ENCODE measurements around the gene ATAD3C.
"Not testable (repeated sequence)": the region's sequence is repeated elsewhere in the genome, so short reads cannot be mapped to it uniquely, and the experiment has no call there.

The ATAD3C gene, protein sequence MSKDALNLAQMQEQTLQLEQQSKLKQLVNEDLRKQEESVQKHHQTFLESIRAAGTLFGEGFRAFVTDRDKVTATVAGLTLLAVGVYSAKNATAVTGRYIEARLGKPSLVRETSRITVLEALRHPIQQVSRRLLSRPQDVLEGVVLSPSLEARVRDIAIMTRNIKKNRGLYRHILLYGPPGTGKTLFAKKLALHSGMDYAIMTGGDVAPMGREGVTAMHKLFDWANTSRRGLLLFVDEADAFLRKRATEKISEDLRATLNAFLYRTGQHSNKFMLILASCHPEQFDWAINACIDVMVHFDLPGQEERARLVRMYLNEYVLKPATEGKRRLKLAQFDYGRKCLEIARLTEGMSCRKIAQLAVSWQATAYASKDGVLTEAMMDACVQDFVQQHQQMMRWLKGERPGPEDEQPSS

DNA sequence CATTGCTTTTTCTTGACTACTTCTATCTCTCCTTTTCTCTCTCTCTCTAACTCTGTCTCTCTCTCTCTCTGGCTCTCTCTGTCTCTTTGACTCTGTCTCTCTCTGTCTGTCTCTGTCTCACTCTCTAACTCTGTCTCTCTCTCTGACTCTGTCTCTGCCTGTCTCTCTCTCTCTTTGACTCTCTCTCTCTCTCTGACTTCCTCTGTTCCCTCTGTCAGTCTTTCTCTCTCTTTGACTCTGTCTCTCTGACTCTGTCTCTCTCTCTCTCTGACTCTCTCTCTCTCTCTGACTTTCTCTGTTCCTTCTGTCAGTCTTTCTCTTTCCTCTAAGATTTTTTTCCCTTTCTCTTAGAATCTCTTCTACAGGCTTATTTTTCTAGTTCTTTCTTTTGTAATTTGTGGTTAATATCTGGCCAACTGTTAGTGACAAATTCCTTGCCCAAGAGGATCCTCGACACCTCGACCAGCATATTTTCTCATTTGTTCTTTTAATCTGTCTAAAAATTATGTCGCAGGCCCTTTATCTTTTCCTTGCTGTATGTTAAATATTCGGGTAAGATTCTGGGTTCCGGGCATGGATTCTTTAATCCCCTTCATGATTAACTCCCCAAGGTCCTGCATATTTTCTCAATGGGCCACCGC is at the start of gene ATAD3C:
ATAD3C (plus strand) TSS at position 591 of the 641 bp plus-strand sequence. CDS start 995 bp downstream, outside the sequence.
- no peak for DNase-seq (ENCODE audit: low spot score)

DNA sequence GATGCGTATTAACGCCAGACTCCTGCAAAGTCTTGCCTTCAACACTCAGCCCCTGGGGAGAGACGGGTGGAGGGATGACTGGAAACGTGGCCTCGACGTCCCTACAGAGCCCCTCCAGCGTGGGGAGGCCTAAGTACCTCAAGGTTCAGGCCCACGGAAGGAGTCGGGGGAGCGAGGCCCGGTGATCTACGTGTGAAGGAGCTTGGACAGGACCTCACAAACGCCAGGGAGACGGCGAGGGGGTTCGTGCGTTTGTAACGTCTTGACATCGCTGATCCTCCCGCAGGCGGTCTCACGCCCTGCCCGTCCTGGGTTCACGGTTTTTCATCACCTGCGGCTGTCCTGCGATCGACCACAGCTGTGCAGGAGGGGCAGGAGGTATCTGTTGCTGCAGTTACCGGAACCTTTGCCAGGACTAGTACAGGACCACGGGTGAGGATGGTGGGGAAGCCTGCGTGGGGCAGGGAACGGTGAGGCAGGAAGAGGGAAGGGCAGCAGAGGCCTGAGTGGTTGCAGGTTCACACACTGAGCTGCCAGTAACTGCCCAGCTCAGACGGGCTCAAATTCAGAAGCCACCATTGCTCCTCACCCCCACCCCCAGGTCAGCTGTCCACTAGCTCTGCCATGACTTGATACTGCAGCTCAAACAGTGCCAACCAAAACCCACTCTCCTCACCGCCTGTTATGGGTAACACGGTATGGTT is 49.5 kb upstream of the ATAD3C start:
- no peak for DNase-seq (ENCODE audit: low spot score)

DNA sequence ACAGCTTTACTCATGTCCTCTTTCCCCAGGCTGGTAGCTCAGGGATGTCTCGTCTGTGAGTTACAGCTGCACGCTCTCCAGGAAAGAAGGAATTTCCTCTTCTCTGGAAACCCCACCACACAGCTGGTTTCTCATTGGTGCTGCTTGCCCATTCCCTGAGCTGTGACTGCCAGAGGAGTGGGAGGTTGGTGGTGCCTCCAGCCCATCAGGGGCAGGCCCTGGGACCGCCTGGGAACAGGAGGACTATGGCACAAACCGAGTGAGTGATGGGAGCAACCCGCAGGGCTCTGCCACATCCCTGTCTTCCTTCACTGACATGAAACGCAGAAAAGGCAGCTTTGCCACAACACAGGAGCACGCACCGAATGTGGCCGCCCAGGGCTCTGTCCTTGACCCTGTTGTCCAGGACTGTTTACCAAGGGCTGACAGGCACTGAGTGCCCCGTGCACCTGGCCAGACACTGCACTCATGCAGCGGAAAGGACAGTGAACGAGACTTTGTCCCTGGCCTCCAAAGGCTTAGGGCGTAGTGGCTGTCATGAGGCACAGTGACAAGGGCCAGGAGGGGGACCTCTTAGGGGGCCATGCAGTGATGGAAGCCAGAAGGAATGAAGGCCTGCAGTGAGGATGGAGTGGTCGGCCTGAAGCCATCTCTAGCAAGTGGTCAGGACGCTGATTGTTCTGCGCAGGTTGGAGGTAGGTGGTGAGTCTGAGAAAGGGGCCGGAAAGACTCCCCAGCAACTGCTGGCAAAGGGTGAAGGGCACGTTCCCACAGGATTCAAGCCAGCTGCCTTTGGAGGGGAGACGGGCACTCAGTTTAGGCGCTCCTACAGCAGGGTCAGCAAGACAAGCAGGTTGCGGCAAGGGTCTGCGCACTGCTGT is 48.7 kb upstream of the ATAD3C start:
- DNase-seq (ENCODE audit: low spot score) = no peak

DNA sequence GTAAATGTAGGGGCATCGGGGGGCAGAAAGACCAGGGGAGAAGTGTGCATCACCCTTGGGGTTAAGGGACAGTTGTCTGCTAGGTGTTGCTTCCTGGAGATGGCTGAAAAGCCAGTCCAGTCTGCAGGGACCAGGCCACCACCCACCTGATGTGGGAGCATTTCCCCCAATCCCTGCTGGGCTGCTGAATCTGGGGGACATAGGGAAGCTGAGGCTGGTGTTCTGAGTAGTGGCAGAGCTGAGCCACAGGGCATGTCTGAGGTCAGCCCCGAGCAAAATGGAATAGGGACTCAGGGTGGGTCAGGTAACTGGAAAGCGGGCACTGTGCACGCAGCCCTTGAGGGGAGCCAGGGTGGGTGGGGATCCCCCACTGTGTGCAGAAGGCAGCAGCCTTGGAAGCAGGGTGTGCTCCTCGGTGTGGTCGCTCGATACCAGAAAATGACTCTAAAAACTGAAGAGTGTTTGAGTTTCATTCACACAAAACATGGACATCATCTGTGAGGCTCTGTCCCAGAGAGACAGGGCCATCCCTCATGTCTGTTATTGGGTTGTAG is 48.0 kb upstream of the ATAD3C start:
- DNase-seq (ENCODE audit: low spot score) = no peak

DNA sequence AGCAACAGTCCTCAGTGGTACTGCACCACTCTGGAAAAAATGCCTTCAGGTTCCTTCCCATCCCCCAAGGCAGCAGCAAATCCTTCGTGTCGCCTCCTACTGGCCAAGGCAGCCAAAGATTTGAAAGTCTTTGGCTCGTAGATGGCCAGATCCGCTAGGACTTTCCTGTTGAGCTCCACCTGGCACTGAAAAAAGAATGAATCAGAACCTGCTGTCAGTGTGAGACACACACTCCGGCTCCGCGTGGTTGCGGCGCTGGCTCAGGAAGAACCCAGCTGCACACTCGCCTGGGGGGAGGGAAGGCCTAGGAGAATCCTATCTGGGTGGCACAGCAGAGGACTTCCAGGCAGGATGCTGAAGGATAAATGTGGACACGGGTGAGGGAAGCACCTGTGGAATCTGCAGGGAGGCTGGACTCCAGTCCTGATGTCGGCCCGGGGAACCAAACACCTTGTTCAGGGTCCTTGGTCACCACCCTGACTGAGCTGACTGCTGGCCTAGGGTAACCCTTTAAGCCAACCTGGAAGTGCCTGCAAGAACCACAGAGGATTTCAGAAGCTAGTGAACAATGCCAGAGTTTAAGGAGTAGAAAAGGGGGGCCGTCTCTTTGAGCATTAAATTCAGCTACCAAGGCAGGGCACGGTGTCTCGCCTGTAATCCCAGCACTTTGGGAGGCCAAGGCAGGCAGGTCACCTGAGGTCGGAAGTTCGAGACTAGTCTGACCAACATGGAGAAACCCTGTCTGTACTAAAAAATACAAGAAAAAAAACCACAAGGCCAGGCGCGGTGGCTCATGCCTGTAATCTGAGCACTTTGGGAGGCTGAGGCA is 47.2 kb upstream of the ATAD3C start:
- peak; percentile 66 for DNase-seq (ENCODE audit: low spot score)

DNA sequence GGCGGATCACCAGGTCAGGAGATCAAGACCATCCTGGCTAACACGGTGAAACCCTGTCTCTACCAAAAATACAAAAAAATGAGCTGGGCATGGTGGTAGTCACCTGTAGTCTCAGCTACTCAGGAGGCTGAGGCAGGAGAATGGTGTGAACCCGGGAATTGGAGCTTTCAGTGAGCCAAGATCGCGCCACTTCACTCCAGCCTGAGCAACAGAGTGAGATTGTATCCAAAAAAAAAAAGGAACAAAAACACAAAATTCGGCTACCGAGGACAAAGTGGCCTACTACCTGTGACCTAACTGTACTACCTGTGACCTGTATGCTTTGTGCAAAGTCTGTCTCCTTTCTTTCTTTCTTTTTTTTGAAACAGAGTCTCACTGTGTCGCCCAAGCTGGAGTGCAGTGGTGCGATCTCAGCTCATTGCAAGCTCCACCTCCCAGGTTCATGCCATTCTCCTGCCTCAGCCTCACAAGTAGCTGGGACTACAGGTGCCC is 46.5 kb upstream of the ATAD3C start:
- DNase-seq (ENCODE audit: low spot score) = not testable (repeated sequence)

DNA sequence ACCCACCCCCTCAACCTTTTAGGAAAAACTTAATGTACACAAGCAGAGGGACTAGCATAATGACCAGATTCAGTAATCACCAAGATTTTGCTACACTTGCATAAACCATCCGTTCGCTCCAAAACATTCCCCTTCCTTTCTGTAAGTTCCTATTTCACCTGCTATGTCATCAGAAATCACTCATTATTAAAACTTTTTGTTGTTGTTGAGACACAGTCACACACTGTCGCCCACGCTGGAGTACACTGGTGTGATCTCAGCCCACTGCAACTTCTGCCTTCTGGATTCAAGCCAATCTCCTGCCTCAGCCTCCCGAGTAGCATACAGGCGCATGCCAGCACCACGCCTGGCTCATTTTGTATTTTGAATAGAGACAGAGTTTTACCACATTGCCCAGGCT is 45.8 kb upstream of the ATAD3C start:
- DNase-seq (ENCODE audit: low spot score) = no peak

DNA sequence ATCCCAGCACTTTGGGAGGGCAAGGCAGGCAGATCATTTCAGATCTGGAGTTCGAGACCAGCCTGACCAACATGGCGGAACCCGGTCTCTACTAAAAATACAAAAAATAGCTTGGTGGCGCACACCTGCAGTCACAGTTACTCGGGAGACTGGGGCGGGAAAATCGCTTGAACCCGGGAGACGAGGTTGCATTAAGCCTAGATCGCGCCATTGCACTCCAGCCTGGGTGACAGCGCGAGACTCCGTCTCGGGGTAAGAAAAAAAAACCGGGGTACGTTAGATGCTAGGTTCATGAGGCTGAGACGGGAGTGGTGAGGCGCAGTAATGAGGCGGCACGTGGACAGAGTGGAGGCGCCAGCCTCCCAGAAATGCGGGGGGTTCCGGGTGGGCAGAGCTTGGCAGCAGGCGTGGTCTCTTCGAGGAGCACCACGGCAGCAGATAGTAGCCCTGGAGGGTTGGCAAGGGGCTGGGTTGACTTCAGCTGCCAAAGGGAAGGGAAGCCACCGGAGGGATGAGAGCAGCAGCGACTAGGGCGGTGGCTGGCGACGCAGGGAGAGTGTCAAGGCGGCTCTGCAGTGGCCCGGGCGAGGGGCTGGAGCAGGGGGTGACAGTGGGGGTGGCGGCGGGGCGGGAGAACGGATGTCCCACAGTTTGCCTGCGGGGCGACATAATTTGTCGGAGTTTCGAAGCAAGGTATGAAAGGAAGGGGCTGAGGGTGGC is 43.2 kb upstream of the ATAD3C start:
- DNase-seq (ENCODE audit: low spot score) = no peak

DNA sequence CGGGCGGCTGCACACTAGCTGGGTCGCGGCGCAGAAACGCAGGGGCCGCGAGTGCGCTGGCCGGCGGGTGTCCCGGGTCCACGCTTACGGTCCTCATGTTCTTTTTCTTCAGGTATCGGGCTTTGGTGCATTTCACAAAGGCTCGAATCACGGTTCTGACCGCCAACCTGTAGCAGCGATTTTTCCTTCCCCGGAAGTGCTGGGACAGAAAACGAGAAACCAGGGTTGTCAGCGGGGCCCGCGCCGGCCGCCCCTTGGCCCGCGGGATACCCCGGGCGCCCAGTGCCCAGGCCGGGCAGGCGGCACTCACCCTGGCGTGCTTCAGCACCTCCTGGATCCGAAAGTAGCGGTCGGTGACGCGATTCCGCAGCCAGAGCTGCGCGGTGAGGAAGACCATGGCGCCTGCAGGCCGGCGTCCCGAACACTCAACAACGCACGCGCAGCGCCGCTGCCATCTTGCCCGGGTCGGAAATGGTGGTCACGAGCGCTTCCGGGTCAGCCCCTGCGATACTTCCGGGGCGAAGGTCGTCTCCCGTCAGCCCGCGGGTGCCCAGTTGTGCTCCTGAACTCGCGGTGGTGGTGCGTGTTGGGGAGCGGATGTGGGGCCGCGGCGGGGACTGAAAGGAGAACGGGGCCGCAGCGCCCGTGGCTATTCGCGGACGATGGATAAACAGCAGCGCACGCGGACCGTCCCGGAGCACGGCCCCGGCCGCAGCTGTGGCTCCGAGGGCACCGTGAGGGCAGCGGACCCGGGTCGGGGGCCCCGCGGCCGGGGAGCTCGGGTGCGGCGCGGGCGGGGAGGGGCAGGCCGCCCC is 42.5 kb upstream of the ATAD3C start, which contains the start of gene MRPL20:
MRPL20 (minus strand) TSS at position 473 of the 815 bp plus-strand sequence; CDS start at position 397, 76 bp downstream.
- DNase-seq (ENCODE audit: low spot score) = peak; percentile 92

DNA sequence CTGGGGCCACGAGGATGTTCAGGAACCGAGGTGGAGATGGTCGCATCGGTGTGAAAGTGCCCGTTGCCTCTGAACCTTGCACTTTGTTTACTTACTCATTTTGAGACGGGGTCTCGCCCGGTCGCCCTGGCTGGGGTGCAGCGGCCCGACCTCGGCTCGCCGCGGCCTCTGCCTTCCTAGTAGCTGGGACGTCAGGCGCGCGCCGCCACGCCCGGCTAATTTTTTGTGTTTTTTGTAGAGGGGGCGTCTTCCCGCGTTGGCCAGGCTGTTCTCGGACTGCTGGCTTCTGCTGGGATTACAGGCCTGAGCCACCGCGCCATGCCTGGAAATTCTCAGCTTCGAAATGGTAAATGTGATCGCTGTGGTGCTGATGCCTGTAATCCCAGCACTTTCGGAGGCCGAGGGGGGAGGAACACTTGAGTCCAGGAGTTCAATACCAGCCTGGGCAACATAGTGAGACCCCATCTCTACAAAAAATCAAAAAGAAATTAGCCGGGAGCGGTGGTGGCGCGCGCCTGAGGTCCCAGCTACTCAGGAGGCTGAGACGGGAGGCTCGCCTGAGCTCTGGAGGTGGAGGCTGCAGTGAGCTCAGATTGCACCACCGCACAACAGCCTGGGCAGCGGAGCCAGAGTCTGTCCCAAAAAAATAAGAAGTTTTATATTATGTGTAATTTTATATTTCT is 41.7 kb upstream of the ATAD3C start:
- DNase-seq (ENCODE audit: low spot score) = no peak

DNA sequence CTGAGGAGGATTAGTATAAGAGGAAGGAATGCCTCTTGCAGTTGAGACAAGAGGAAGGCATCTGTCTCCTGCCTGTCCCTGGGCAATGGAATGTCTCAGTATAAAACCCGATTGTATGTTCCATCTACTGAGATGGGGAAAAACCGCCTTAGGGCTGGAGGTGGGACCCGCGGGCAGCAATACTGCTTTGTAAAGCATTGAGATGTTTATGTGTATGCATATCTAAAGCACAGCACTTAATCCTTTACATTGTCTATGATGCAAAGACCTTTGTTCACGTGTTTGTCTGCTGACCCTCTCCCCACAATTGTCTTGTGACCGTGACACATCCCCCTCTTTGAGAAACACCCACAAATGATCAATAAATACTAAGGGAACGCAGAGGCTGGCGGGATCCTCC is 39.3 kb upstream of the ATAD3C start:
- not testable (repeated sequence) for DNase-seq (ENCODE audit: low spot score)

DNA sequence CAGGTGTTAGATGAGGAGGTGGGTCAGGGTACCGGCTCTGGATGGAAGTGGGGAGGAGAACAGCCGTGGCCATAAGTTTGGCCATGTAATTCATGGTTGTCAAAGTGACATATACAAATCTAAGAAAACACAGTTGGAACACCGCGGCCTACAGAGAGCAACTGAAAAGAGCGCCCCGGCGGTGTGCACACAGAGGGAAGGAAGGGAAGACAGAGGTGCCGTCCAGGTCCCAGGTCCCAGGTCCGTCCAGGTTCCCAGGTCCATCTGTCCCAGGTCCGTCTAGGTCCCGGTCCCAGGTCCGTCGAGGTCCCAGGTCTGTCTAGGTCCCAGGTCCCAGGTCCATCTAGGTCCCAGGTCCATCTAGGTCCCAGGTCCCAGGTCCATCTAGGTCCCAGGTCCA is 37.9 kb upstream of the ATAD3C start:
- DNase-seq (ENCODE audit: low spot score) = no peak

DNA sequence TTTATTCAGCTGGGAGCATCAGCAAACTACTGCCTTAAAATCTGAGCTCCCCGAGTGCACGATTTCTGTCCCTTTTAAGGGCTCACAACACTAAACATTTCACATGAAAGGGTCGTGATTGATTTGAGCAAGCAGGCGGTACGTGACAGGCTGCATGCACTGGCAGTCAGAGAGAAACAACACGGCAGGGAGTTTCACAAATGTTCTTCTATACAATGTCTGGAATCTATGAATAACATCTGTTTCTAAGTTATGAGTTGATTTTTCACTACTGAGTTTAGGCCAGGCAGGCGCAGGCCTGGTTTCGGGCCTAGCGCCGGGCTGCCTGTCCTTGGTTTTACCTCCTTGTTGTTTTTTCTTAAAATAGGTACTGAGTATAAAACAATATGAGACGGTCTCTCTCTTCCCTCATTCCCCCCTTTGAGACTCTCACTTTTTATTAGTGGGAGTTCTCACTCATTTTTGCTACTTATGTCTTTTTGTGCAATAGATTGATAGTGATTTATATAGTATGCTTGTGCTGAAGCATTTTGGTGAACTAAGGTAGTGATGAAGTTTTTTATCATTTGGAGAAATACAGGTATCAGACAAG is 37.1 kb upstream of the ATAD3C start:
- DNase-seq (ENCODE audit: low spot score) = not testable (repeated sequence)

DNA sequence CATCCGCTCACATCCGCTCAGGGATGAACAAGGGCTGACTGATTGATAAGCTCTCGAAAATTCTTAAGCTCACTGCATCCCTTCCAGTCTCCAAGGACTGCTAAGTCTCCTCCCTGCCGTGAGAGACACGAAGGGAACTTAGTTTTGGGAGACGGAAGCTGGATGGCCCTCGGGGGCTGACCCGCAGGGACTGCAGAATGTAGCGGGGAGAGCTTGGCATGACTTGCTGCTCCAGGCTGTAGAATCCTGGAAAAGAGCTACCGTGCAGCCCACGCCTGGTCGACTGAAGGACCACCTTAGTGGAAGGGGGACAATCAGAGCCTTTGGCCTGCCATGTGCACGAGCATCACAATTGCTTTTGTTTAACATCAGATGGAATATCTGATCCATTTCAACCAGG is 33.7 kb upstream of the ATAD3C start:
- DNase-seq (ENCODE audit: low spot score) = no peak

DNA sequence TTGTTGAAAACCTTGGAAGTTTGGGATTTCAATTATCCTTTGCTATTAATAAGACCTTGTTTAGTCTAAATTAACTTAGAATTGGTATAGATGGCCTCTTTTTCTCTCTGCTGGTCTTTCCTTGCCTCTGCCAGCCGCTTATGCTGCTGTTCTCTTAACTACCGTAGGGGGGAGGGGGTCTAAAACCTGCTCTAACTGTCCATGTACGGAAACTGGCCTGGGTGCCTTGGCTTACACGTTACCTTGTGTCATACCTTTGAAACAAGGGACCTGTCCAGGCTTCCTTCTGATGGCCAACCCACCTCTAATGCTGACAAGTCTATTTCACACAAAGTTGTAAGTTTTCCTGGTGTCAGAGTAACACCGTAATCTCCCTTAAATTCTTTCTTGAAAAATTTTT is 32.1 kb upstream of the ATAD3C start:
- DNase-seq (ENCODE audit: low spot score) = not testable (repeated sequence)

DNA sequence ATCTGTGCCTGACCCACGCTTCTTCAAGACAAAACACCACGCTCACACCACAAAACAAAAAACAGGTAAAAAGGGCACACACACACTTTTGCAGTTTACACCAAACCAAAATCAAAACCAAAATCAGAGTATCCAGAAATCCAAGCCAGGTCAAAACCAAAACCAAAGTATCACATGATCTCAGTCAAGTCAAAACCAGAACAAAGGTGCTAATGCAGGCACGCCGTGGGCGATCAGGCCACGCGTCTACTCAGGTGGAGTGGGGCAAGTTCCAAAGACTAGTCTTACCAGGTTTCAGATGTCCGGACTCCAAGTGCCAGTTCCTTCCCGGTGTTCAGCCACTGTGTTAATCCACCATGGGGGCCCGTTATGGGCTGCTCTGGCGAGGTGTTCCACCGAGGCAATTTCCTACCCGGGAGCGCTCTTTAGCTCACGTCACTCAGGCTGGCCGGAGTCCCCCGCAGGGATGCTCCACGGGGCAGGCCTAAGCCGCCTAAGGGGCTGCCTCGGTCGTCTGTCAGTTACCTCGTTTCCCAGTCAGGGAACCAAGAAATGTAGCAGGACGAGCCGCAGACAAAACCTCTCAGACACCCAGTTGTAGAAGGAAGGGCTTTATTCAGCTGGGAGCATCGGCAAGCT is 31.5 kb upstream of the ATAD3C start:
- DNase-seq (ENCODE audit: low spot score) = not testable (repeated sequence)
